NCI-H510A (cell line): Measurements from ENCODE around the gene SLC35G1.

Experiments
- DNase-seq: peaks from one replicate; lab custom pipeline; 2025; lab: John Stamatoyannopoulos, UW

Gene SLC35G1

GRCh38 chr10:93876381-93876780, 17.4 kb upstream of the SLC35G1 start:
- DNase-seq = no peak

- DNase-seq = no peak
Observed at GRCh38 chr10:93879273-93879672, 14.5 kb upstream of the SLC35G1 start.

- no peak for DNase-seq
Observed at GRCh38 chr10:93894516-93895378, 969 bp downstream of the SLC35G1 start.

GRCh38 chr10:93897070-93897780, 3.4 kb downstream of the SLC35G1 start:
- DNase-seq = no peak

- no peak for DNase-seq
Observed at GRCh38 chr10:93899109-93899508, 5.3 kb downstream of the SLC35G1 start.

GRCh38 chr10:93903051-93903450, 9.3 kb downstream of the SLC35G1 start:
- DNase-seq = no peak

GRCh38 chr10:93904901-93905300, 11.1 kb downstream of the SLC35G1 start:
- peak; percentile 75 for DNase-seq

- DNase-seq = no peak
Observed at GRCh38 chr10:93907059-93907458, 13.3 kb downstream of the SLC35G1 start.

- no peak for DNase-seq
Observed at GRCh38 chr10:93911866-93912265, 18.1 kb downstream of the SLC35G1 start.

- no peak for DNase-seq
Observed at GRCh38 chr10:93912444-93912843, 18.7 kb downstream of the SLC35G1 start.

GRCh38 chr10:93913706-93914105, 19.9 kb downstream of the SLC35G1 start:
- no peak for DNase-seq

- DNase-seq = peak; percentile 63
Observed at GRCh38 chr10:93915598-93915997, 21.8 kb downstream of the SLC35G1 start.

GRCh38 chr10:93916257-93917063, 22.7 kb downstream of the SLC35G1 start:
- DNase-seq = no peak

- no peak for DNase-seq
Observed at GRCh38 chr10:93917064-93917391, 23.2 kb downstream of the SLC35G1 start.

GRCh38 chr10:93917821-93918220, 24.0 kb downstream of the SLC35G1 start:
- DNase-seq = no peak

- DNase-seq = no peak
Observed at GRCh38 chr10:93921338-93921737, 27.6 kb downstream of the SLC35G1 start.

GRCh38 chr10:93926613-93927012, 32.8 kb downstream of the SLC35G1 start:
- DNase-seq = no peak

GRCh38 chr10:93938140-93938539, 44.4 kb downstream of the SLC35G1 start:
- DNase-seq = no peak

- no peak for DNase-seq
Observed at GRCh38 chr10:93940881-93941280, 47.1 kb downstream of the SLC35G1 start.

GRCh38 chr10:93941606-93942005, 47.8 kb downstream of the SLC35G1 start:
- DNase-seq = no peak

GRCh38 chr10:93945819-93946218, 52.0 kb downstream of the SLC35G1 start:
- no peak for DNase-seq

GRCh38 chr10:93947055-93947454, 53.3 kb downstream of the SLC35G1 start:
- DNase-seq = no peak

- no peak for DNase-seq
Observed at GRCh38 chr10:93947524-93947923, 53.7 kb downstream of the SLC35G1 start.
